GM12865 (cell line): Measurements from ENCODE around the gene RFC1.

ENCODE experiments used
- DNase-seq: peaks from one replicate; pipeline ENCODE4 v3.0.0; 2010; ENCODE audit warnings: low read depth
- H3K4me3 ChIP-seq: 2 replicates; pipeline ENCODE4 v1.5.1; 2011; ENCODE audit warnings: mild to moderate bottlenecking, low read depth, low read length, control low read depth
- TF ChIP-seq, protein P1 (sequence below): IDR thresholded peaks from 2 replicates; pipeline ENCODE4 v1.5.1; 2011; ENCODE audit warnings: low read length, control low read depth, low read depth, inconsistent platforms; ENCODE audit not compliant: insufficient read depth; ENCODE audit errors: missing control alignments

The RFC1 gene

DNA sequence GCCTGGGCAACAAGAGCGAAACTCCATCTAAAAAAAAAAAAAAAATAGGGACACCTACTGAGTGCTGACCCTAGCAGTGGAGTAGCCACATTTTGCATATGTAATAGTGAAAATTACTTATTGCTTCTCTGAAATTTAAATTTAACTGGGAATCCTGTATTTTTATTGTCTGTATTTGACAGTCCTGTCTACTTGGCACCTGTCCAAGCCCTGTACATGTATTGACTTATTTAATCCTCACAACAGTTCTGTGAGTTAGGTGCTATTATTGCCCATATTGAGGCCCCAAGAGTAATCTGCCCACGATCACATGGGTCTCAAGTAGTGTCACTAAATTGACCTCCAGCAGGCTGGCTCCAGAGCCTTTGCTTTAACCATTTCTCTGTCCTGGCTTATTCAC is 102.3 kb downstream of the RFC1 start:
- no peak overlapping the region for H3K4me3 ChIP-seq
- TF ChIP-seq, protein P1, sequence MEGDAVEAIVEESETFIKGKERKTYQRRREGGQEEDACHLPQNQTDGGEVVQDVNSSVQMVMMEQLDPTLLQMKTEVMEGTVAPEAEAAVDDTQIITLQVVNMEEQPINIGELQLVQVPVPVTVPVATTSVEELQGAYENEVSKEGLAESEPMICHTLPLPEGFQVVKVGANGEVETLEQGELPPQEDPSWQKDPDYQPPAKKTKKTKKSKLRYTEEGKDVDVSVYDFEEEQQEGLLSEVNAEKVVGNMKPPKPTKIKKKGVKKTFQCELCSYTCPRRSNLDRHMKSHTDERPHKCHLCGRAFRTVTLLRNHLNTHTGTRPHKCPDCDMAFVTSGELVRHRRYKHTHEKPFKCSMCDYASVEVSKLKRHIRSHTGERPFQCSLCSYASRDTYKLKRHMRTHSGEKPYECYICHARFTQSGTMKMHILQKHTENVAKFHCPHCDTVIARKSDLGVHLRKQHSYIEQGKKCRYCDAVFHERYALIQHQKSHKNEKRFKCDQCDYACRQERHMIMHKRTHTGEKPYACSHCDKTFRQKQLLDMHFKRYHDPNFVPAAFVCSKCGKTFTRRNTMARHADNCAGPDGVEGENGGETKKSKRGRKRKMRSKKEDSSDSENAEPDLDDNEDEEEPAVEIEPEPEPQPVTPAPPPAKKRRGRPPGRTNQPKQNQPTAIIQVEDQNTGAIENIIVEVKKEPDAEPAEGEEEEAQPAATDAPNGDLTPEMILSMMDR = no peak
- DNase-seq = no peak

- no peak for DNase-seq
- H3K4me3 ChIP-seq = no peak overlapping the region
- TF ChIP-seq, protein P1 = no peak
These were observed 106.4 kb downstream of the RFC1 start for GRCh38 chr4:39259571-39260330.

GRCh38 chr4:39256436-39256835 is 109.7 kb downstream of the RFC1 start:
- no peak for DNase-seq
- TF ChIP-seq, protein P1 = no peak

GRCh38 chr4:39255871-39256270 is 110.3 kb downstream of the RFC1 start:
- no peak for DNase-seq
- TF ChIP-seq, protein P1 = no peak
- H3K4me3 ChIP-seq = no peak overlapping the region

More at GRCh38 chr4:39256436-39256835, 109.7 kb downstream of the RFC1 start:
- no peak overlapping the region for H3K4me3 ChIP-seq

- TF ChIP-seq, protein P1 = no peak
- no peak overlapping the region for H3K4me3 ChIP-seq
- DNase-seq = no peak
These were observed 110.9 kb downstream of the RFC1 start for GRCh38 chr4:39255266-39255665.

- TF ChIP-seq, protein P1 = no peak
- no peak for DNase-seq
- H3K4me3 ChIP-seq = no peak overlapping the region
These were observed 122.7 kb downstream of the RFC1 start for GRCh38 chr4:39243462-39243861.
